ENCODE results near the gene STAT6.

DNA sequence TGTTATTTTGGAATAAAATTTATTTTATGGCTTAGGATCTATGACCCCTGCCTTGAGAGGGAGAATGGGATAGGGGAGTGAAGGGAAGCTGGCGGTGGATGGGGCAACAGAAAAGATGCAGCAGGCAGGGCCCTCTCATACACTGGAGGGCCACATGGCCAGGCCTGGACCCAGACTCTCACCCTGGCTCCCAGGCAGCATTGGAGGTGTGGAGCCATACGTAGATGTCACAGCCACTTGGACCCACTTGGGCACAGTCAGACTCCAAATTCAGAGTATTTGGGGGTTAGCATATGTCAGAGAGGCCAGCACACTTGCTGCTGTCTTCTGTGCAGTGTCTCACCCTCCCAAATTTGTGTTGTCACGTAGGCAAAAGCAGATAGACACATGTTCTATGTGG lies 15.7 kb downstream of the STAT6 start:
- no peak for TF ChIP-seq CTCF (IDR thresholded peaks at IDR 0.05; ENCODE audit: insufficient read depth, low read depth, low read length)
- TF ChIP-seq EZH2 (IDR thresholded peaks at IDR 0.05; ENCODE audit: insufficient read depth, low read length) = no peak

All from astrocyte (in vitro differentiated cells and primary cell).